ENCODE data around the gene RFC5. TPM values are rescaled to one million over a fixed set of nuclear protein-coding genes. Genes with fewer than 3 reads are reported as not detected.

RFC5 gene
- total RNA-seq, 4 donors from 2014 or later: 7.3 to 13.5 (median 9.0) TPM

DNA sequence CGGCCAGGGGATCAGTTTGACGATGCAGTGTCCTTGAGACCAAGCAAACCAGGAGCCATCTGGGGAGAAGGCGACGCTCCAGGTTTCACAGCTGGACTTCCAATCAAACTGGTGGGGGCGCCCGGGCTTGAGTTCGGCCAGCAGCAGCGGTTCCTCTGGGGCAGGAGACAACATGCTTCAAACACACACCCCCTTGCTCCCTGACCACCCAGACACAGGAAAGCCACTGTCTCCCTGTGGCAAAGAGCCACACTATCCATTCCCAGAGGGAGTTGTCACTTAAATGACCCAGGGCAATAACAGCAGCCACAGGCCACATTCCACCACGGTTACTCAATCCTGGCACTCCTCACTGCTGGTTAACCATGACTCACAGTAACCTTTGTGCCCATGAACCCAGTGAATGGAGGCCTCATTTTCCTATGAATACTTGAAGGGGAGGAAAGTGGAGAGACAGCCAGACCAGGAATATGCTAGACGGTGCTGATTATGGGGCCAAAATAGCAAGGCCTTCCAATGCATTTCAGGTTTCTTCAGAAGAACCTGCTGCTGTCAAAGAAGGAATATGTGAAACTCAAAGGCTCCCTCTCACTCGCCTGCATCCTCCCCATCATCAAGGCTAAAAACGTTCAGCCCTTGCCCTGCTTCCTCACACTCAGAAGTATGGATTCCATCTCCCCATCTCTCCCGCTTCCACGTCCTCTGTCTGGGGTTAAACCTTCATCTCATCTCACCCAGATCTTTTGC, 36.0 kb downstream of the RFC5 start:
- peak; percentile 95 for ATAC-seq
- H3K27ac ChIP-seq: peak overlapping the region; percentile 19 to 75 (median 59)
- TF ChIP-seq, protein P1, sequence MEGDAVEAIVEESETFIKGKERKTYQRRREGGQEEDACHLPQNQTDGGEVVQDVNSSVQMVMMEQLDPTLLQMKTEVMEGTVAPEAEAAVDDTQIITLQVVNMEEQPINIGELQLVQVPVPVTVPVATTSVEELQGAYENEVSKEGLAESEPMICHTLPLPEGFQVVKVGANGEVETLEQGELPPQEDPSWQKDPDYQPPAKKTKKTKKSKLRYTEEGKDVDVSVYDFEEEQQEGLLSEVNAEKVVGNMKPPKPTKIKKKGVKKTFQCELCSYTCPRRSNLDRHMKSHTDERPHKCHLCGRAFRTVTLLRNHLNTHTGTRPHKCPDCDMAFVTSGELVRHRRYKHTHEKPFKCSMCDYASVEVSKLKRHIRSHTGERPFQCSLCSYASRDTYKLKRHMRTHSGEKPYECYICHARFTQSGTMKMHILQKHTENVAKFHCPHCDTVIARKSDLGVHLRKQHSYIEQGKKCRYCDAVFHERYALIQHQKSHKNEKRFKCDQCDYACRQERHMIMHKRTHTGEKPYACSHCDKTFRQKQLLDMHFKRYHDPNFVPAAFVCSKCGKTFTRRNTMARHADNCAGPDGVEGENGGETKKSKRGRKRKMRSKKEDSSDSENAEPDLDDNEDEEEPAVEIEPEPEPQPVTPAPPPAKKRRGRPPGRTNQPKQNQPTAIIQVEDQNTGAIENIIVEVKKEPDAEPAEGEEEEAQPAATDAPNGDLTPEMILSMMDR (IDR thresholded peaks at IDR 0.05): no peak
- peak; percentile 99 for TF ChIP-seq POLR2AphosphoS5 (IDR thresholded peaks at IDR 0.05)
- H3K36me3 ChIP-seq: peaks cover 0 to 45% of the 10 kb centered on the region in 2 donors
- H3K9me3 ChIP-seq: no peaks in the 10 kb centered on the region
- peaks cover 11 to 58% (median 14%) of the 10 kb centered on the region in 3 donors for H3K4me1 ChIP-seq
- no peaks in the 10 kb centered on the region for H3K27me3 ChIP-seq
- 31% methylated on average over 5 of the region's 14 CpGs; no CpG with 5 or more reads in 1 of the 2 donors for WGBS, 2 donors (ENCODE audit: low coverage in 1 of 2)
- no peak overlapping the region for H3K4me3 ChIP-seq

DNA sequence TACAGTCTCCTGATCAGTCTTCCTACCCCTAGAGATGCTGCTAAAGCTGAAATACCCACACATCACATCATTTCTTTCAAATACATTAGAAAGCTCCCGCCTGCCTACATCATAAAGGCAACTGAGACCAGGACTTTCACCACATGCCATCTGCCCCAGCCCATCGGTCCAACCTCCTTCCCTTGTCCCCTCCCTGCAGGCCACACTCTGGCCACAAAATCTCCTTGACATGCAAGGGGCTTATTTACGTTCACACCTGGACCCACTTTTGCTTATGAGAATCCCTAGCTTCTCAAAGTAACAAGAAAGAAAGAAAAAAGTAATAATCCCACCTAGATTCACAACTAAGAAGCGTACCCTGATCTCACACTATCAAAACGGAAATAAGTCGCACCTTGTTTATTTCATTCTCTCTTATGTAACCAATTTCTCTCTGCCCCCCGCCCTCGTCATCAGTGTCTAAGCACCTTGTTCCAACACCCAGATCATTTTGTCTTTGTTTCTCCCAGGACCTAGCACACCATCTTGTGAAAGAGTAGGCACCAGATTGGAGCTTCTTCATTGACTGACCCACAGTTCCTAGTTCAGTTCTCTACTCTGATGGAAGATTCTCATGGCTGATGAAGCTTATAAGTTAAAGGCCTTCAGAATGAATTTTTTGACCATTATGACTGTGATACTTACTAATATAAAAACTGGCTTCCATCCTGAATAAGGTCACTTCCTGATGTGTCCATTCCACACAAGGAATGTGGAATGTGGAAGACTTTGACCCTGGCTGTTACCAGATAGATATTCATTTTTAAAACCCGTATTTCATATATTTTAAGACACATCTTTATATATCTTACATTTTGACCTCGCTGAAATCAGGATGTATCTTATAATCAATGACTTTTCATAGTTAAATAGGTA, 36.8 kb downstream of the RFC5 start:
- Histone ChIP-seq H3K27me3 (no peaks in the 10 kb centered on the region), H3K36me3 (peaks cover 0 to 38% of the 10 kb centered on the region in 2 donors), H3K4me1 (peaks cover 11 to 61% (median 14%) of the 10 kb centered on the region in 3 donors), H3K9me3 (no peaks in the 10 kb centered on the region), H3K27ac (peak overlapping the region; percentile 19 to 75 (median 59)), H3K4me3 (no peak overlapping the region)
- TF ChIP-seq, protein P1 (IDR thresholded peaks at IDR 0.05): no peak
- no peak for TF ChIP-seq POLR2AphosphoS5 (IDR thresholded peaks at IDR 0.05)
- ATAC-seq: no peak
- WGBS, 2 donors (ENCODE audit: low coverage in 1 of 2): 85 to 93% methylated on average over 6 to 10 of the region's 10 CpGs

DNA sequence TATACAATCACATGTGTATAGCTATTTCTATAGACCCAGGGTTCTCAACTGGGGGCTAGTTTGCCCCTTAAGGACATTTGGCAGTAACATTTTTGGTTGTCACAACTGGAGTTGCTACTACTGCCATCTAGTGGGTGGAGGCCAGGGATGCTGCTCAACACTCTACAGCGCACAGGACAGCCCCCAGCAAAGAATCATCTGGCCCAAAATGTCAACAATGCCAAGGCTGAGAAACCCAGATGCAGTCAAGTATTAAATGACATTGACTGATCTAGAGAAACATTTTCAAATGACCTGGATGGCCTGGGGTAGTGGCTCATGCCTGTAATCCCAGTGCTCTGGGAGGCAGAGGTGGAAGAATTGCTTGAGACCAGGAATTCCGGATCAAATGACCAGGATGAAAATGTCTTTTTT, 38.6 kb downstream of the RFC5 start:
- WGBS, 2 donors (ENCODE audit: low coverage in 1 of 2): 50 to 63% methylated on average over 2 of the region's 2 CpGs
- Histone ChIP-seq H3K27ac (peak overlapping the region in 3 of 4 donors; percentile 34 to 75 (median 45)), H3K4me1 (peaks cover 11 to 79% (median 14%) of the 10 kb centered on the region in 3 donors), H3K27me3 (no peaks in the 10 kb centered on the region), H3K36me3 (peaks cover 0 to 20% of the 10 kb centered on the region in 2 donors), H3K4me3 (no peak overlapping the region), H3K9me3 (no peaks in the 10 kb centered on the region)
- TF ChIP-seq, protein P1 (IDR thresholded peaks at IDR 0.05): peak in 3 of 4 experiments; percentile 20 to 53 (median 38)
- TF ChIP-seq POLR2A (IDR thresholded peaks at IDR 0.05): no peak
- no peak for TF ChIP-seq POLR2AphosphoS5 (IDR thresholded peaks at IDR 0.05)
- no peak for TF ChIP-seq EP300 (IDR thresholded peaks at IDR 0.05)
- no peak for ATAC-seq

DNA sequence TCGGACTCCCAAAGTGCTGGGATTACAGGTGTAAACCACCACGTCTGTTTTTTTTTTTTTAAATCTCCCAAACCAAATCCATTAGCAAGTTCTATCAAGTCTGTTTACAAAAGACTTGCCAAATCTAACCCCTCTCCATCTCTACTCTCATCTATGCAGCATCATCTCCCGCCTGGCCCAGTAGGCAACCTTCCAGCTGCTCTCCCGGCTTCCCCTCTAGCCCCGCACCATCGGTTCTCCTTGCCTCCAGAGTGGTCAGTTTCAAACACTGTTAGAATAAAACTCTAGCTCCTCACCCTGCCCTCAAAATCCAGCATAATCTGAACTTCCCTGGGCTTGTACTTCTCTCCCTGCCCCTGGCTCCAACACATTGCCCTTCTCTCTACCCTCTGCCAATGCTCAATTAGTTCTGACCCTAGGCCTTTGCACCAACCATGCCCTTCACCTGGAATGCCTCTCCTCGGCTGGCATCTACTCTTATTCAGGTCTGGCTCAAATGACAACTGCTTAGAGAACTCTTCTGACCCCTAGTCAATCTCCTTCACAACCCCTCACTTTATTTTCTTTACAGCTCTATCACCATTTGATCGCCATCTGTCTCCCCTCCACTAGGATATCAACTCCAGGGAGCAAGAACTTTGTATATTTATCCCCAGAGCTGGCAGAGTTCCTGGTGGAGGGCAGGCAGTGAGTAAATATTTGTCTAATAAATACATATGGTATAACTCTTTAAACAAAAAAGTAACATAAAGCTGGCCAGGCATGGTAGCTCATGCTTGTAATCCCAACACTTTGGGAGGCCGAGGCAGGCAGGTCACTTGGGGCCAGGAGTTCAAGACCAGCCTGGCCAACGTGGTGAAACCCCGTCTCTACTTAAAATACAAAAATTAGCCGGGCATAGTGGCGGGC, 39.6 kb downstream of the RFC5 start:
- Histone ChIP-seq H3K4me3 (no peak overlapping the region), H3K27me3 (no peaks in the 10 kb centered on the region), H3K4me1 (peaks cover 11 to 81% (median 14%) of the 10 kb centered on the region in 3 donors), H3K9me3 (no peaks in the 10 kb centered on the region), H3K36me3 (peaks cover 0 to 10% of the 10 kb centered on the region in 2 donors), H3K27ac (peak overlapping the region in 2 of 4 donors; percentile 8 to 75)
- TF ChIP-seq, protein P1 (IDR thresholded peaks at IDR 0.05): no peak
- TF ChIP-seq POLR2AphosphoS5 (IDR thresholded peaks at IDR 0.05) (no peak), EP300 (IDR thresholded peaks at IDR 0.05) (no peak), POLR2A (IDR thresholded peaks at IDR 0.05) (no peak)
- ATAC-seq: no peak
- WGBS, 2 donors (ENCODE audit: low coverage in 1 of 2): 45 to 63% methylated on average over 7 to 13 of the region's 13 CpGs

Data from gastroesophageal sphincter (tissue), 4 donors.